HCT116 (cell line): ENCODE measurements around the gene OGFOD2. TPM values are rescaled to one million over a fixed set of nuclear protein-coding genes. Genes with fewer than 3 reads are reported as not detected.

Experiments
- ATAC-seq: fragments of 200-7000 bp; cut with Tn5 transposase; 2 replicates; pipeline ENCODE4 v1.9.1; 2020; ENCODE audit warnings: mild to moderate bottlenecking, moderate library complexity
- BruUV-seq: library from RNA; stranded (reverse); fragments of 400-500 nt; replicated peaks from 2 replicates; lab custom pipeline; 2021; lab: Mats Ljungman, UMichigan
- CTCF ChIA-PET: fragments of 300-600 bp; sonication (Branson Sonifier 250); formaldehyde crosslinking; loops from one replicate; lab custom pipeline; 2021; ENCODE audit warnings: antibody characterized with exemption; lab: Charles Lee
- POLR2A ChIA-PET: fragments of 300-600, 350-600 bp; sonication (Branson Sonifier 250); formaldehyde crosslinking; loops from one replicate; lab custom pipeline; 2021; ENCODE audit warnings: antibody characterized with exemption; lab: Charles Lee
- RAD21 ChIA-PET, 2 experiments: fragments of 300-600 bp; sonication (Branson Sonifier 250); formaldehyde crosslinking; loops; one replicate each; lab custom pipeline; 2023; ENCODE audit warnings: low total read pairs in 2 of 2; ENCODE audit not compliant: uncharacterized antibody in 2 of 2, unreplicated experiment in 2 of 2, low non-redundant PET in 1 of 2; lab: Charles Lee
- DNase-seq: peaks from one replicate; pipeline ENCODE4 v3.0.0-alpha.2; 2010; ENCODE audit warnings: low read depth, low spot score
- H2AFZ ChIP-seq: fragments of 200-600 bp; shearing (Covaris generic), sonication (generic); 2 replicates; pipeline ENCODE4 v1.6.1; 2017; ENCODE audit warnings: low read depth, mixed run types, mixed read lengths, antibody characterized with exemption, low read length; ENCODE audit not compliant: poor library complexity, severe bottlenecking
- H3K27ac ChIP-seq: 2 replicates; pipeline ENCODE4 v1.5.1; 2012; ENCODE audit warnings: low read depth, low read length
- H3K27me3 ChIP-seq: fragments of 200-600 bp; sonication (generic); 2 replicates; pipeline ENCODE4 v1.6.1; 2016; ENCODE audit warnings: mixed run types, low read length, mixed read lengths; ENCODE audit not compliant: insufficient read depth
- H3K36me3 ChIP-seq, 2 experiments: fragments of 200-500 bp in 1 of 2; fragments of 200-600 bp in 1 of 2; sonication (Bioruptor generic) in 1 of 2; sonication (generic) in 1 of 2; 2 replicates each; pipeline versions ENCODE4 v1.5.1 to v1.6.1; 2014 to 2016; ENCODE audit warnings: low read length in 2 of 2, inconsistent platforms in 1 of 2, mixed read lengths in 1 of 2, mixed run types in 1 of 2; ENCODE audit not compliant: insufficient read depth in 2 of 2, control insufficient read depth in 1 of 2
- H3K4me1 ChIP-seq, 2 experiments: fragments of 200-600 bp in 1 of 2; sonication (generic) in 1 of 2; 2 replicates each; pipeline versions ENCODE4 v1.5.1 to v1.6.1; 2012 to 2017; ENCODE audit warnings: low read length in 2 of 2, inconsistent platforms in 1 of 2, mild to moderate bottlenecking in 1 of 2, mixed read lengths in 1 of 2, mixed run types in 1 of 2, moderate library complexity in 1 of 2; ENCODE audit not compliant: insufficient read depth in 2 of 2, control insufficient read depth in 1 of 2
- H3K4me2 ChIP-seq: fragments of 200-600 bp; sonication (generic); 2 replicates; pipeline ENCODE4 v1.6.1; 2017; ENCODE audit warnings: mixed run types, low read length, mixed read lengths
- H3K4me3 ChIP-seq, 2 experiments: fragments of 200-600 bp in 1 of 2; sonication (generic) in 1 of 2; replicated peaks in 1 of 2; 2 replicates each; pipeline ENCODE4 v1.5.1; 2011 to 2016; ENCODE audit warnings: low read length in 2 of 2, control low read depth in 1 of 2, low read depth in 1 of 2, mild to moderate bottlenecking in 1 of 2, mixed read lengths in 1 of 2, mixed run types in 1 of 2
- H3K79me2 ChIP-seq: fragments of 200-600 bp; sonication (generic); 2 replicates; pipeline ENCODE4 v1.6.1; 2017; ENCODE audit warnings: mild to moderate bottlenecking, mixed run types, low read length, moderate library complexity, mixed read lengths; ENCODE audit not compliant: insufficient read depth
- H3K9ac ChIP-seq: fragments of 200-600 bp; sonication (generic); 2 replicates; pipeline ENCODE4 v1.6.1; 2016; ENCODE audit warnings: low read length, mixed read lengths
- H3K9me2 ChIP-seq: fragments of 200-600 bp; sonication (generic), shearing (Covaris generic); 2 replicates; pipeline ENCODE4 v1.6.1; 2017; ENCODE audit warnings: mixed run types, mild to moderate bottlenecking, moderate library complexity; ENCODE audit not compliant: insufficient read depth
- H3K9me3 ChIP-seq, 2 experiments: fragments of 200-500 bp in 1 of 2; fragments of 200-600 bp in 1 of 2; sonication (Bioruptor generic) in 1 of 2; sonication (generic) in 1 of 2; 2 replicates each; pipeline ENCODE4 v1.6.1; 2014 to 2017; ENCODE audit warnings: low read length in 2 of 2, mixed read lengths in 2 of 2, inconsistent platforms in 1 of 2, low read depth in 1 of 2, mild to moderate bottlenecking in 1 of 2, mixed run types in 1 of 2, moderate library complexity in 1 of 2; ENCODE audit not compliant: control insufficient read depth in 1 of 2, insufficient read depth in 1 of 2
- H4K20me1 ChIP-seq: fragments of 200-600 bp; sonication (generic), shearing (Covaris generic); 2 replicates; pipeline ENCODE4 v1.6.1; 2017; ENCODE audit warnings: mixed run types, mild to moderate bottlenecking, moderate library complexity; ENCODE audit not compliant: insufficient read depth
- EGR1 ChIP-seq: IDR thresholded peaks from 2 replicates; pipeline ENCODE4 v1.6.1; 2012; ENCODE audit warnings: low read depth
- ELF1 ChIP-seq: IDR thresholded peaks from 2 replicates; pipeline ENCODE4 v1.6.1; 2012; ENCODE audit warnings: low read depth, borderline replicate concordance
- EZH2 ChIP-seq: fragments of 200-600 bp; sonication (generic); IDR thresholded peaks from 2 replicates; pipeline ENCODE4 v1.6.1; 2017; ENCODE audit warnings: antibody characterized with exemption, mixed run types
- JUND ChIP-seq: IDR thresholded peaks from 2 replicates; pipeline ENCODE4 v1.6.1; 2012
- POLR2A ChIP-seq: IDR thresholded peaks from 2 replicates; pipeline ENCODE4 v1.7.0; 2011; ENCODE audit warnings: borderline replicate concordance; ENCODE audit not compliant: insufficient read depth, insufficient read length; ENCODE audit errors: extremely low read depth
- SP1 ChIP-seq: IDR thresholded peaks from 2 replicates; pipeline ENCODE4 v1.6.1; 2012; ENCODE audit warnings: low read depth
- TCF7L2 ChIP-seq: IDR thresholded peaks from 2 replicates; pipeline ENCODE4 v1.7.0; 2011; ENCODE audit warnings: borderline replicate concordance, inconsistent platforms; ENCODE audit not compliant: insufficient read depth, insufficient read length; ENCODE audit errors: extremely low read depth
- ZBTB33 ChIP-seq: IDR thresholded peaks from 2 replicates; pipeline ENCODE4 v1.6.1; 2011; ENCODE audit warnings: mild to moderate bottlenecking, low read length, moderate library complexity; ENCODE audit not compliant: insufficient replicate concordance; ENCODE audit errors: extremely low read depth
- ZFX ChIP-seq: fragments of 450-650 bp; IDR thresholded peaks from 2 replicates; pipeline ENCODE4 v1.6.1; 2017
- ZNF274 ChIP-seq: fragments of 200-500 bp; sonication (Bioruptor generic); IDR thresholded peaks from 2 replicates; pipeline ENCODE4 v1.6.1; 2014; ENCODE audit warnings: mild to moderate bottlenecking, low read depth, low read length, inconsistent platforms
- intact Hi-C: fragments of 100-400 bp; cut with micrococcal nuclease; formaldehyde crosslinking; loops from 2 replicates; pipeline ENCODE4 v1.10.0; 2022
- total RNA-seq: library from RNA; stranded (reverse); gene quantifications from one replicate; pipeline ENCODE4 v1.2.1, GENCODE V29; 2021; ENCODE audit not compliant: unreplicated experiment

OGFOD2 gene
- total RNA-seq, 1 experiment from 2014 or later, result 29.5 TPM

- Histone ChIP-seq H3K9me3 (no peaks in the 10 kb centered on the region), H3K4me1 (no peaks in the 10 kb centered on the region), H3K27me3 (no peaks in the 10 kb centered on the region), H3K9ac (no peak overlapping the region), H3K27ac (no peak overlapping the region), H3K79me2 (no peaks in the 10 kb centered on the region), H3K36me3 (no peaks in the 10 kb centered on the region), H3K4me2 (no peak overlapping the region), H4K20me1 (no peaks in the 10 kb centered on the region), H3K9me2 (no peaks in the 10 kb centered on the region), H3K4me3 (no peak overlapping the region), H2AFZ (no peak overlapping the region)
- no peak for TF ChIP-seq JUND
- TF ChIP-seq ELF1, result no peak
- TF ChIP-seq ZFX, result no peak
- no peak for TF ChIP-seq ZNF274
- no peak for TF ChIP-seq EGR1
- no peak for TF ChIP-seq EZH2
- ATAC-seq (no peak), DNase-seq (no peak)
- intact Hi-C loops, result no loop called here
- BruUV-seq, result no TSS peak
- POLR2A ChIA-PET, result interaction anchor here (0.9 kb wide), 1 partner anchor 238 kb away, joined by 4 read pairs; the partner anchor contains the start of gene MPHOSPH9
- CTCF ChIA-PET, result no interaction called here
- RAD21 ChIA-PET, result no interaction called here
Observed at GRCh38 chr12:122994781-122995502, 19.9 kb downstream of the OGFOD2 start.

DNA sequence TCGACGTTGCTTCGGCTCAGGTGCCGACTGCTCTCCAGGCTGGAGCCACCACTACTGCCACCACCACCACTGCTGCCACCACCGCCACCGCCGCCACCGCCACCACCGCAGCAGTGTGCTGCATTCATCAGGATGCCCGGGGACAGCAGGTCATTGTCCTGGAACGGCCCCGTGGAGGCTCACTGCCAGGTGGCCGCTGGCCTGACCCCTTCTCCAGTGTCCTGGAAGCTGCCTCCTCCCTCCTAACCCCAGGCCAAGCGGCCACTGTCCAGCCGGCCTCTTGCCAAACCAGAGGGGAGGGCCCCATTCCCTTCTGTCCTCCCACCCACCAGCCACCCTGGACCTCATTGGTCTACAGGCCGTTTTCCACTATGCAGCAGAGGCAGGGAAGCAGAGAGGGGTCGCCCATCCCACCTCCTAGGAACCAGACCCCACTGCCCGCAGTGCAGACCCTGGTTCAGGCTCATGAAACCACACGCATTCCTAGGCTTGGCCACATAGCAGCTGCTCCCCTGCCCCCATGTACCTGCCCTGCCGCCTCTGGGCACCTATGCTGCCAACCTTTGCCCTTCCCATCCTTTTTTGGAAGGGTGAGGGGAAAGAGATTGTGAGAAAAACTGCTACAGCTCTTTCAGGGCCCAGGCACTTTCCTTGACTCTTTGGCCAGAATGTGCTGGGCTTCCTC, 20.6 kb downstream of the OGFOD2 start:
- intact Hi-C loops, result no loop called here
- Histone ChIP-seq H3K36me3 (no peaks in the 10 kb centered on the region), H3K27me3 (no peaks in the 10 kb centered on the region), H3K9me3 (no peaks in the 10 kb centered on the region), H4K20me1 (no peaks in the 10 kb centered on the region), H3K79me2 (no peaks in the 10 kb centered on the region), H3K4me1 (no peaks in the 10 kb centered on the region), H3K27ac (no peak overlapping the region), H3K9me2 (no peaks in the 10 kb centered on the region), H2AFZ (no peak overlapping the region), H3K4me3 (no peak overlapping the region), H3K4me2 (no peak overlapping the region), H3K9ac (no peak overlapping the region)
- POLR2A ChIA-PET, result no interaction called here
- CTCF ChIA-PET, result no interaction called here
- no TSS peak for BruUV-seq
- ATAC-seq (no peak), DNase-seq (no peak)
- RAD21 ChIA-PET, result no interaction called here
- TF ChIP-seq SP1 (no peak), EZH2 (no peak), ZBTB33 (no peak), TCF7L2 (no peak), POLR2A (no peak), ZFX (no peak)
